GM21423 (cell line): ENCODE measurements around the gene ZNF468.
"Not testable (repeated sequence)": the region's sequence is repeated elsewhere in the genome, so short reads cannot be mapped to it uniquely, and the experiment has no call there.

Source experiments
- ATAC-seq: cut with Tn5 transposase; IDR thresholded peaks from one replicate; pipeline ENCODE4 v1.9.1; 2021; ENCODE audit warnings: mild to moderate bottlenecking, moderate library complexity; ENCODE audit not compliant: unreplicated experiment

The ZNF468 gene

GRCh38 chr19:52857378-52858191, at the start of gene ZNF468:
Gene ZNF468, minus strand, starts transcription at chr19:52857619. Its CDS starts 3,347 bp downstream, at chr19:52854272.
- ATAC-seq = peak; percentile 99

- not testable (repeated sequence) for ATAC-seq
Measured at GRCh38 chr19:52904052-52904780, 46.8 kb upstream of the ZNF468 start.

GRCh38 chr19:52901842-52902241, 44.4 kb upstream of the ZNF468 start:
- no peak for ATAC-seq

GRCh38 chr19:52898596-52898995, 41.2 kb upstream of the ZNF468 start:
- not testable (repeated sequence) for ATAC-seq

- ATAC-seq = no peak
Measured at GRCh38 chr19:52898101-52898500, 40.7 kb upstream of the ZNF468 start.

GRCh38 chr19:52897138-52897935, 39.9 kb upstream of the ZNF468 start, which contains the start of gene ZNF320:
Gene ZNF320, minus strand, starts transcription at chr19:52897635. Its CDS starts 7,380 bp downstream, at chr19:52890255.
- peak; percentile 99 for ATAC-seq

GRCh38 chr19:52896431-52897137, 39.2 kb upstream of the ZNF468 start:
- ATAC-seq = no peak

- ATAC-seq = no peak
Measured at GRCh38 chr19:52891336-52891735, 33.9 kb upstream of the ZNF468 start.

- ATAC-seq = no peak
Measured at GRCh38 chr19:52889931-52890330, 32.5 kb upstream of the ZNF468 start.

GRCh38 chr19:52889076-52889475, 31.7 kb upstream of the ZNF468 start:
- ATAC-seq = no peak

- no peak for ATAC-seq
Measured at GRCh38 chr19:52880895-52881389, 23.5 kb upstream of the ZNF468 start.

GRCh38 chr19:52872996-52873395, 15.6 kb upstream of the ZNF468 start:
- not testable (repeated sequence) for ATAC-seq

GRCh38 chr19:52871466-52871865, 14.0 kb upstream of the ZNF468 start:
- ATAC-seq = no peak

GRCh38 chr19:52868031-52868430, 10.6 kb upstream of the ZNF468 start:
- not testable (repeated sequence) for ATAC-seq

- not testable (repeated sequence) for ATAC-seq
Measured at GRCh38 chr19:52856540-52857377, 660 bp downstream of the ZNF468 start.

GRCh38 chr19:52847352-52847751, 10.1 kb downstream of the ZNF468 start:
- ATAC-seq = not testable (repeated sequence)

- ATAC-seq = not testable (repeated sequence)
Measured at GRCh38 chr19:52840825-52841465, 16.5 kb downstream of the ZNF468 start.

GRCh38 chr19:52834289-52834688, 23.1 kb downstream of the ZNF468 start:
- not testable (repeated sequence) for ATAC-seq

- ATAC-seq = not testable (repeated sequence)
Measured at GRCh38 chr19:52833541-52833940, 23.9 kb downstream of the ZNF468 start.
